GM08714 (cell line): ENCODE measurements around the gene RHBDD2.
"Not testable (repeated sequence)": the region's sequence is repeated elsewhere in the genome, so short reads cannot be mapped to it uniquely, and the experiment has no call there.

Experiments
- H3K4me3 ChIP-seq: fragments of 200-500 bp; sonication (Bioruptor generic); 2 replicates; pipeline ENCODE4 v1.5.1; 2014; ENCODE audit warnings: mild to moderate bottlenecking, low read length, inconsistent platforms
- ZNF274 ChIP-seq: IDR thresholded peaks from 2 replicates; pipeline ENCODE4 v1.6.1; 2012; ENCODE audit warnings: mild to moderate bottlenecking, low read depth, low read length

The RHBDD2 gene

DNA sequence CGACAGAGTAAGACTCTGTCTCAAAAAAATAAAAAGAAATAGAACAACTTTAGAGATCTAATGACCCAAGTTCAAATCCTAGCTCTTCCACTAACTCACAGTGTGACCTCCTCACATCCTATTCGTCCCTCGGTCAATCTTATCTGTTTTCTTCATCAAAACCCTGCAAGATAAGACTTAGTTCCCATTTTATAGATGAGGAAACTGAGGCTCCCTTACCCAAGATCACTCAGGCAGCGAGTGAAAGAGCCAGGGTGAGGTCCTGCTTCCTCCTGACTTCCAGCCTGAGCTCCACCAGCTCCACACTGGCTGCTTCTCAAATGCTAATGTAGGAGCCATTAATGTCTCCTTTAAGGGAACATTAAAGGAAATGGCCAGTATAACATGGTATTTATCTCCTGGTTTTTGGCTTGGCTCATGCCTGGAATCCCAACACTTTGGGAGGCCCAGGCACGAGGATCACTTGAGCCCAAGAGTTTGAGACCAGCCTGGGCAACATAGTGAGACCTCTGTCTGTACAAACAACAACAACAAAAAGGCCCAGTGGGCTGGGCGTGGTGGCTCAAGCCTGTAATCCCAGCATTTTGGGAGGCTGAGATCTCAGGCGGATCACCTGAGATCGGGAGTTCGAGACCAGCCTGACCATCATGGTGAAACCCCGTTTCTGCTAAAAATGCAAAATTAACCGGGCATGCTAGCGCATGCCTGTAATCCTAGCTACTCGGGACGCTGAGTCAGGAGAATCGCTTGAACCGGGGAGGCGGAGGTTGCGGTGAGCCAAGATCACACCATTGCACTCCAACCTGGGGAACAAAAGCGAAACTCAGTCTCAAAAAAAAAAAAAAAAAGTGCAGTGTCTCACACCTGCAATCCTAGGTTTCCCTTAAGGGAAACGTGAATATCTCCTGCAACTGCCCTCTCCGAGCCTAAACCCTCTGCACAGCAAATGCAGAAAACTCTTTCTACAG, 3.4 kb upstream of the RHBDD2 start:
- H3K4me3 ChIP-seq = no peak overlapping the region
- no peak for TF ChIP-seq ZNF274

- no peak for TF ChIP-seq ZNF274
- H3K4me3 ChIP-seq = no peak overlapping the region
These were observed 2.5 kb upstream of the RHBDD2 start for GRCh38 chr7:75876126-75876881.

DNA sequence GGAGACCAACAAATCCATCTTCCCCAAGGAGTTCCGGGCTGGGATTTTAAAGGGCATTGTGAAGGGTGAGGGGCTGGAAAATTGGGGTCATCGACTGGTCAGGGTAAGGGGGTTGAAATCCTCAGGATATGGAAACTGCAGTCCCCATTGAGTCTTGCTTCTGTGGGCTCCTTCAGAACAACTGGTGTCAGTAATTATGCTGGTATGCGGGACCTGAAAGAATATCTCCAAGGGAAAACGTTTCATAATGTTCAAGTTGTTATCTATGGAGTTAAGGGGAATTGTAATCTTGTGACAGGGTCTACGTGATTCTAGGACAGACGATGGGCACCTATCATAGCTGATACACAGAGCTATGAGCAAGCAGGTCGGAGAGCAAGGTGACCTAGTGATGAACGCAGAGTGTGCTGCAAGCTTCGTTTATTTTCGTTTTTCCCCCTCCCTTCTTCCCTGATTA, 494 bp upstream of the RHBDD2 start:
- TF ChIP-seq ZNF274 = no peak
- H3K4me3 ChIP-seq = peak overlapping the region; percentile 65; the same call in 1 of the 2 replicates

DNA sequence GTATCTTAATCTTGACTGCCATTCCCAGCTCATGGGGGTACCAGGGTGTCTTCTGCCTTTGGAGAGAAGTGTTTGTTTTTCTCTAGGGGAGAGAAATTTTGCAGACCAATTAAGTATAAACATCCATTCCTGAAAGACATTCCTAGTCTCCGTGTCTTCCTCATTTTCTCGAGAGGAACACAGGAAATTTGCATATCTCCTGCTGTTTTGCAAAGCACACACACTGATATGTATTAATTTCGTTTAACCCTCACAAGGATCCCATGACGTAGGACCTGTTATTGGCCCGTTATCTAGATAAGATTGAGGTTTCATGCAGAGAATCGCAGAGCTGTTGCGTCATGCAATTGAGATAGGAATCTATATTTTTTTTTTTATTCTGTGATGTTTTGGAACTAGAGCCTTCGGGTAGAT, 944 bp downstream of the RHBDD2 start:
- peak overlapping the region; percentile 99 for H3K4me3 ChIP-seq

GRCh38 chr7:75880242-75880641, 1.4 kb downstream of the RHBDD2 start:
- TF ChIP-seq ZNF274 = no peak
- H3K4me3 ChIP-seq = peak overlapping the region; percentile 10

More for the DNA sequence above, 944 bp downstream of the RHBDD2 start:
- no peak for TF ChIP-seq ZNF274

DNA sequence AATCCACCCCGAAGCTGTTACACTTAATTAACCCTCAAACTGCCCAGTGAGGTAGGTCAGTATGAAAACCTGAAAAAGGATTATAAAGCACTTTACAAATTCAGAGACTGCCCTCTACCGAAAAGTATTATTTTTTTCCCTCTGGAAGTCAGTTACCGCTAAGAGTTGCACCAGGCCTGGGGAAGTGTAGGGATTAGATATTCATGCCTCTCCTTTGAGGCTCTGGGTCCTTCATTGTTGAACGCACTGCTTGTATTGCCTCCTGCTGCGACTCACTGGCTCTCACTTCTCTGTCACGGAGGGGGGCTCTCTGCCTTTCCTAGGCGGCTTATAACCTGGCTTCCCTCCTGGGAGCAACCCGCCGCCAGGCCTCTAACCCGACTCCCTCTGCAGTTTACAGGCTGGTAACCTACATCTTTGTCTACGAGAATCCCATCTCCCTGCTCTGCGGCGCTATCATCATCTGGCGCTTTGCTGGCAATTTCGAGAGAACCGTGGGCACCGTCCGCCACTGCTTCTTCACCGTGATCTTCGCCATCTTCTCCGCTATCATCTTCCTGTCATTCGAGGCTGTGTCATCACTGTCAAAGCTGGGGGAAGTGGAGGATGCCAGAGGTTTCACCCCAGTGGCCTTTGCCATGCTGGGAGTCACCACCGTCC, 2.7 kb downstream of the RHBDD2 start:
- no peak overlapping the region for H3K4me3 ChIP-seq
- no peak for TF ChIP-seq ZNF274

DNA sequence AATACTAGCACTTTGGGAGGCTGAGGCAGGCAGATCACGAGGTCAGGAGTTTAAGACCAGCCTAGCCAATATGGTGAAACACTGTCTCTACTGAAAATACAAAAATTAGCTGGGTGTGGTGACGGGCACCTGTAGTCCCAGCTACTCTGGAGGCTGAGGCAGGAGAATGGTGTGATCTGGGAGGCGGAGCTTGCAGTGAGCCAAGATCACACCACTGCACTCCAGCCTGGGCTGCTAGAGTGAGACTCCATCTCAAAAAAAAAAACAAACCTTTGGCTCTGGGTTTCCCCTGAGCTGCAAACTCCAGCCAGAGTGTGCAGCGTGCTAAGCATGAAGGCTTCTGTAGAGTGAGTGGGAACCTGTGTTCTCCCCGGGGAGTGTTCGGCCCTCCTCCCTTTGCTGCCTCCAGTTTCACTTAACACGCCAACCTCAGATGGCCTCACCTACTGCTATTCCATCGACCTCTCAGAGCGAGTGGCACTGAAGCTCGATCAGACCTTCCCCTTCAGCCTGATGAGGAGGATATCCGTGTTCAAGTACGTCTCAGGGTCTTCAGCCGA, 4.5 kb downstream of the RHBDD2 start:
- not testable (repeated sequence) for H3K4me3 ChIP-seq

- H3K4me3 ChIP-seq = no peak overlapping the region
These were observed 5.6 kb downstream of the RHBDD2 start for GRCh38 chr7:75884476-75884875.

DNA sequence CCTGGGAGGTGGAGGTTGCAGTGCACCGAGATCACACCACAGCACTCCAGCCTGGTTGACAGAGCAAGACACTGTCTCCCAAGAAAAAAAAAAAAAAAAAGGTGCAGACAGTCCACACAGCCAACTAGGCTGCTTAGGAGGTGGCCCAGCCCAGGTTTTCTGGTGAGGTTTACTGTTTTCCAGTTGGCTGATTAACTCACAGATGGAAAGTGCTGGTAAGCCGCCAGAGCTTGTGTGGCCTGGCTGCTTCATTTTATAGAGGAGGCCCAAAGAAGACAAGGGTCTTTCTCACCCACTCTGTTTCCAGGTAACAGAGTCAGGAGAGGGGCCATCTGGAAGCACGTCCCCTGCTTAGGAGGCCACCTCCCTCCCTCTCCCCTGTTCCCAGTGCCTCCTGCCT, 6.2 kb downstream of the RHBDD2 start:
- TF ChIP-seq ZNF274 = no peak
- no peak overlapping the region for H3K4me3 ChIP-seq

More at GRCh38 chr7:75884476-75884875, 5.6 kb downstream of the RHBDD2 start:
- TF ChIP-seq ZNF274 = no peak

DNA sequence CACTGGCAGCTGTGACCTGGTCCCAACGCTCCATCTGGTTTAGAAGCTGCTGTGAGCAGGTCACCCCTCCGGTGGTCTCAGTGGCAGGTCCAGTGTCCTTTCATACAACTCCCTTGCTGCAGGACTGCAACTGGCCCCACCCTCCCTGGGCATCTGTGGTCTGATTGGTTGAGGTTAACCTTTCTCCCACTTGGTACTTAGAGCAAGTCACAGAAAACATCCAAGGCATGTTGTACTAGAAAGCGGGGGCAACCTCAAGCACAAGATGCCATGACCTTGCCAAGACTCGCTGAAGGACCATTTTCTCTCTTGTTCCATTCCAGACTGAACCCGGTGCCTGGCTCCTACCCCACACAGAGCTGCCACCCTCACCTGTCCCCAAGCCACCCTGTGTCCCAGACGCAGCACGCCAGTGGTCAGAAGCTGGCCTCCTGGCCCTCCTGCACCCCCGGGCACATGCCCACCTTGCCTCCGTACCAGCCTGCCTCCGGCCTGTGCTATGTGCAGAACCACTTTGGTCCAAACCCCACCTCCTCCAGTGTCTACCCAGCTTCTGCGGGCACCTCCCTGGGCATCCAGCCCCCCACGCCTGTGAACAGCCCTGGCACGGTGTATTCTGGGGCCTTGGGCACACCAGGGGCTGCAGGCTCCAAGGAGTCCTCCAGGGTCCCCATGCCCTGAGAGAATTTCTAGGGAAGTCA, 9.0 kb downstream of the RHBDD2 start:
- no peak overlapping the region for H3K4me3 ChIP-seq
- no peak for TF ChIP-seq ZNF274

DNA sequence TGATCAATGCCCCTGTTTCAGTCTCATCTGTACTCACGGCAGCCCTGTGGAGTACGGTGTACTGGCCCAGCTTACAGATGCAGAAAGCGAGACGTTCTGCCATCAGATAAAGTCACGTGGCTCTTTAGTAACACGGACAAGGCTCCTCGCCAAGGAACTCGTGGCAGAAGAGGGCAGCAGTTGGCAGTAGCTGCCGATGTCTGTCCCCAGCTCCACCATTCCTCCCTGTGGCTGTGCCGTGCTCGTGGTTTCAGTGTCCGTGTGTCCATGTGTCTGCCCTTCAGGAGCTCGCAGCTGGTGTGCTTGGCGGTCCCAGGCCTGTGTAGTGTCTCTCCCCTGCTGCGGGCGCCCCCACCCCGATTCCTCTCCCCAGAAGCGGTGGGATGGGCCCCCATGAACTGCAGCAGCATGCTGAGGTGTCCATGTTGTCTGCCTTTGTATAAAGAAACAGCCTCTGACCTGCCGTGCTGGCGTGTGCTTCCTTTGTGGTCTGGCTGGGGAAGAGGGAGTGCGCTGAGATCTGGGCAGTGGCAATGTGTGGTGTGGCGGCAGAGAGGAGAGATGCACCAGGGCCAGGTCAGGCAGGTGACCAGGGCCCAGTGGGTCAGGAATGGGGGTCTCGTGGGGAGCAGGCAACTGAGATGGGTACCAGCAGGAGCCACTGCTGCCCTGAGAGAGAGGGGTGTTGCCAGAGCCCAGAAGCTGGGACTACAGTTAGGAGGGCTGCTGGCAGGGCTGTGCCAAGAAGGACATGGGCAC, 9.8 kb downstream of the RHBDD2 start:
- TF ChIP-seq ZNF274 = no peak

DNA sequence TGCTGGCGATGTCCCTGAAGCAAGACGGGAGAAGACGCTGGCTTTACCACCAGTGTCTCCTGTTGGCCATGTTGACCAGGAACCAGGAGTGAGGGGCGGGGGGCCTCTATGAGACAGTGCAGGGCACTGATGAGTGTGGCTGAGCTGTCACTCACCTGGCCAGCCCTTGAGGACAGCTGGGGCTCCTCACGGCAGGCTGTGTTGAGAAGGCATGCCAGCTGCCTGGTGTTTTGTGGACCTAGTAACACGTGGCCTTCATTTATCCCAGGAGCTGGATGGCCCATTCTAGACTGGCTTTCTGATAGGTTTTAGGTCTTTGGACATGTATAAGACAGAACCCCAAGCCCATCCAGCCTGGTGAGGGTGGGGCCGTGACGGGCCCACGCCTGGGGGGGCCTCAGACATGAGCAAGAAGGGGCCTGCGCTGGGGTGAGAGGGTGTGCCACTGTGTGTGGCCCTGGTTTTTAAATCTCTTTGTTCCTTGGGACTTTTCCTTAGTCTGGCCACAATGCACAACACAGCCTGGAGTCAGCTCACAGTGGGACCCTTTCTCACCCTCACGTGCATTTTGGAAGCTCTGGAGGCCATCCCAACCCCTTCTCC, 10.5 kb downstream of the RHBDD2 start:
- TF ChIP-seq ZNF274 = no peak
- no peak overlapping the region for H3K4me3 ChIP-seq

More for the DNA sequence above, 9.8 kb downstream of the RHBDD2 start:
- H3K4me3 ChIP-seq = no peak overlapping the region

DNA sequence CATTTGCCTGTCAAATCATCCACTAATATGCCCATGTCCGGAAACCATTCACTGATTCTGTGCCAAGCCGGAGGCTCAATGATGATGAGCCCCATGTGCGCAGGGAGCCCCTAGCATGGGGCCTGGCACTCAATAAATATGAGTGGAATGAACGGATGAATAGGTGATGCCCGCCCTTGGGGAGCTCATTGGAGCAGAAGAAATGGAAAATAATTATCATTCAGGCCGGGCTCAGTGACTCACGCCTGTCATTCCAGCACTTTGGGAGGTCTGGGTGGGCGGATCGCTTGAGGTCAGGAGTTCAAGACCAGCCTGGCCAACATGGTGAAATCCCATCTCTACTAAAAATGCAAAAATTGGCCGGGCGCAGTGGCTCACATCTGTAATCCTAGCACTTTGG, 11.0 kb downstream of the RHBDD2 start:
- no peak for TF ChIP-seq ZNF274
- H3K4me3 ChIP-seq = no peak overlapping the region

- H3K4me3 ChIP-seq = not testable (repeated sequence)
These were observed 12.4 kb downstream of the RHBDD2 start for GRCh38 chr7:75891237-75891636.
